A172 (cell line): Measurements from ENCODE around the gene FAM50B. TPM values are rescaled to one million over a fixed set of nuclear protein-coding genes. Genes with fewer than 3 reads are reported as not detected.

Experiments used
- DNase-seq: peaks from one replicate; pipeline ENCODE4 v3.0.0-alpha.2; 2015; ENCODE audit warnings: low spot score
- total RNA-seq: library from RNA; depleted of rRNA; stranded (reverse); fragments of >200 nt; shearing (Covaris generic); gene quantifications from 2 replicates; pipeline ENCODE4 v1.2.3, GENCODE V29; 2014; rRNA removed

Gene FAM50B
- total RNA-seq, 1 experiment from 2014 or later = 5.8 TPM

- no peak for DNase-seq
Observed at GRCh38 chr6:3895312-3895653, 46.1 kb downstream of the FAM50B start.

- DNase-seq = no peak
Observed at GRCh38 chr6:3895805-3896204, 46.6 kb downstream of the FAM50B start.

- DNase-seq = no peak
Observed at GRCh38 chr6:3898265-3898994, 49.3 kb downstream of the FAM50B start.

- DNase-seq = no peak
Observed at GRCh38 chr6:3899061-3899460, 49.9 kb downstream of the FAM50B start.

- no peak for DNase-seq
Observed at GRCh38 chr6:3899970-3900439, 50.8 kb downstream of the FAM50B start.

Other genes with a start within 250 kb of the FAM50B start
- gene PXDC1, start 97.7 kb upstream of the FAM50B start, total RNA-seq = 38.6 and 50.8 TPM in 2 replicates
- gene FAM217A, start 229.8 kb downstream of the FAM50B start, total RNA-seq = not detected in 2 replicates